NCI-H446 (cell line): ENCODE data around the gene EIF4G3.
A peak's percentile ranks its signal among the peaks of the same experiment; 100 is the strongest.
"Not testable (repeated sequence)": the region's sequence is repeated elsewhere in the genome, so short reads cannot be mapped to it uniquely, and the experiment has no call there.

Experiments used
- DNase-seq, 2 experiments: peaks; one replicate each; lab custom pipeline; 2025; lab: John Stamatoyannopoulos, UW

The EIF4G3 gene

DNA sequence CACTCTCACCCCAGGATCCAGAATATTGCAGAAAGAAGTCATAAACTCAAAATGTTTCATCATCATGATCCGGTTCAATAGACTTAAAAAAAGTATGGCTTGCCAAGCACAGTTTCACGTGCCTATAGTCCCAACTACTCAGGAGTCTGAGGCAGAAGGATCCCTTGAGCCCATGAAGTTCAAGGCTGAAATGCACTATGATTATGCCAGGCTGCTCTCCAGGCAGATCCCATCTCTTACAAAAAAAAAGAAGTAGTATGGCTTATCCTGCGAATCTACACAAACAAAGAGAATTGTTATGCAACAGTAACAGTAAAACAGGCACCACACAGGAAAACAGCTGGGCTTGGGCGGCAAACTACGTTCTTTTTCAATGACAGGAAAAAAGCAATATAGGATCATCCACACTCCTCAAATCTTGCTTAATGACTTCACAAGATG lies 76.2 kb downstream of the EIF4G3 start:
- DNase-seq, result no peak

- DNase-seq, result no peak
These were observed 76.9 kb downstream of the EIF4G3 start for GRCh38 chr1:21099869-21100131.

- no peak for DNase-seq
These were observed 77.4 kb downstream of the EIF4G3 start for GRCh38 chr1:21099034-21099868.

DNA sequence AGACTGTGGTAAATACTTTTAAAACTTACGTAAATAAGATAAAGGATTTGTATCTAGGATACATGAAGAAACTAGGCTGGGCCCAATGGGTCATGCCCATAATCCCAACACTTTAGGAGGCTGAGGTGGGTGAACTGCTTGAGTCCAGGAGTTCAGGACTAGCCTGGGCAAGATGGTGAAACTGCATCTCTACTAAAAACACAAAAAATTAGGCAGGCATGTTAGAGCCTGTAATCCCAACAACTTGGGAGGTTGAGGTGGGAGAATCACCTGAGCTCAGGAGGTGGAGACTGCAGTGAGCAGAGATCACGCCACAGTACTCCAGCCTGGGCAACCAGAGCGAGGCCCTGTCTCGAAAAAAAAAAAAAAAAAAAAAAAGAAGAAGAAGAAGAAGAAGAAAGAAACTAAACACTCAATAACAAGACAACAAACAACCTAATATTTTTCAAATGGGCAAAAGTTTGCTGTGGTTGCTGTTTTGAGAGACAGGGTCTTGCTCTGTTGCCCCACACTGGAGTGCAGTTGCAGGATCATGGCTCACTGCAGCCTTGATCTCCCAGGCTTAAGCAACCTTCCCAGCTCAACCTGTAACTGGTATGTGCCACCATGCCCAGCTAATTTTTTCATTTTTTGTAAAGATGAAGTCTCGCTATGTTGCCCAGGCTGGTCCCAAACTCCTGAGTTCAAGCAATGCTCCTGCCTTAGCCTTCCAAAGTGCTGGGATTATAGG lies 78.3 kb downstream of the EIF4G3 start:
- no peak for DNase-seq

GRCh38 chr1:21097729-21098128 lies 79.0 kb downstream of the EIF4G3 start:
- DNase-seq, result no peak

GRCh38 chr1:21095976-21096375 lies 80.7 kb downstream of the EIF4G3 start:
- no peak for DNase-seq

DNA sequence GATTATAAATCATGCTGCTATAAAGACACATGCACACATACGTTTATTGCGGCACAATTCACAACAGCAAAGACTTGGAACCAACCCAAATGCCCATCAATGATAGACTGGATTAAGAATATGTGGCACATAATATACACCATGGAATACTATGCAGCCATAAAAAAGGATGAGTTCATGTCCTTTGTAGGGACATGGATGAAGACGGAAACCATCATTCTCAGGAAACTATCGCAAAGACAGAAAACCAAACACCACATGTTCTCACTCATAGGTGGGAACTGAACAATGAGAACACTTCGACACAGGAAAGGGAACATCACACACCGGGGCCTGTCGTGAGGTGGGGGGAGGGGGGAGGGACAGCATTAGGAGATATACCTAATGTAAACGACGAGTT lies 82.4 kb downstream of the EIF4G3 start:
- not testable (repeated sequence) for DNase-seq

DNA sequence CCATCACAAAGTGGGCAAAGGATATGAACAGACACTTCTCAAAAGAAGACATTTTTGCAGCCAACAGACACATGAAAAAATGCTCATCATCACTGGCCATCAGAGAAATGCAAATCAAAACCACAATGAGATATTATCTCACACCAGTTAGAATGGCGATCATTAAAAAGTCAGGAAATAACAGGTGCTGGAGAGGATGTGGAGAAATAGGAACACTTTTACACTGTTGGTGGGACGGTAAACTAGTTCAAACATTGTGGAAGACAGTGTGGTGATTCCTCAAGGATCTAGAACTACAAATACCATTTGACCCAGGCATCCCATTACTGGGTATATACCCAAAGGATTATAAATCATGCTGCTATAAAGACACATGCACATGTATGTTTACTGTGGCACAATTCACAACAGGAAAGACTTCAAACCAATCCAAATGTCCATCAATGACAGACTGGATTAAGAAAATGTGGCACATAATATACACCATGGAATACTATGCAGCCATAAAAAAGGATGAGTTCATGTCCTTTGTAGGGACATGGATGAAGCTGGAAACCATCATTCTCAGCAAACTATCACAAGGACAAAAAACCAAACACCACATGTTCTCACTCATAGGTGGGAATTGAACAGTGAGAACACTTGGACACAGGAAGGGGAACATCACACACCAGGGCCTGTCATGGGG lies 83.3 kb downstream of the EIF4G3 start:
- not testable (repeated sequence) for DNase-seq

DNA sequence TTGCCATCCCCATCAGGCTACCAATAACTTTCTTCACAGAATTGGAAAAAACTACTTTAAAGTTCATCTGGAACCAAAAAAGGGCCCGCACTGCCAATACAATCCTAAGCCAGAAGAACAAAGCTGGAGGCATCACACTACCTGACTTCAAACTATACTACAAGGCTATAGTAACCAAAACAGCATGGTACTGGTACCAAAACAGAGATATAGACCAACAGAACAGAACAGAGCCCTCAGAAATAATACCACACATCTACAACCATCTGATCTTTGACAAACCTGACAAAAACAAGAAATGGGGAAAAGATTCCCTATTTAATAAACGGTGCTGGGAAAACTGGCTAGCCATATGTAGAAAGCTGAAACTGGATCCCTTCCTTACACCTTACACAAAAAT lies 84.2 kb downstream of the EIF4G3 start:
- not testable (repeated sequence) for DNase-seq

- peak; percentile 7 to 38 for DNase-seq
These were observed 85.5 kb downstream of the EIF4G3 start for GRCh38 chr1:21091053-21091690.

DNA sequence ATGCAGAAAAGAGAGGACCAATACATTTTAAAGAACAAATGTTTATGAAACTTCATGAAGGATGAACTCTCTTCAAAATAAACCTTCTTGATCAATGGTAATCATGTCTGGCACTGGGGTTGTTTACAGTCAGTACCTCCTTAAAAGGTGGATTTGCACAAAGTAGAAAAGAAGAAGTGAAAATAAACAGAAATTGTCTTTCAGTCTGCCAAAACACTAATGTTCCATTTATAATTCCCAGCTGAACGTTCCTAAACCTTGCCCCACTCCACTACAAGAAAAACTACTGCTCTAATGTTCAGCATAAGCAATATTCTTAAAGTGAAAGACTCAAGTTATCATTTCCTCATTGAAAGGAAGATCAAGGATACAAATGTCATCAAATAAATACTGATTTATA lies 86.2 kb downstream of the EIF4G3 start:
- no peak for DNase-seq

GRCh38 chr1:21089731-21090130 lies 87.0 kb downstream of the EIF4G3 start:
- no peak for DNase-seq

DNA sequence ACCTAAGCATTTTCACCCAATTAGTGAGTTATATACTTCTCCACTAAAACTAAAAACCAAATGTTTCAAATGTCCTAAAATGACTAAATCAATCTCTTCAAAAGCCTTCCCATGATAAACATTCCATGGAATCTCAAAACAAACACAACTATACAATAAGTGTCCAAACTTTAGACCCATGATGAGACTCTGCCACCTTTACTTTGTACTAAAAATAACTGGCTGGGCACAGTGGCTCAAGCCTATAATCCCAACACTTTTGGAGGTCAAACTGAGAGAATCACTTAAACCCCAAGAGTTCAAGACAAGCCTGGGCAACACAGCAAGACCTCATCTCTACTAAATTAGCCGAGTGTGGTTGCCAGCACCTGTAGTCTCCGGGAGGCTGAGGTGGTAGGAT lies 87.4 kb downstream of the EIF4G3 start:
- DNase-seq, result no peak

DNA sequence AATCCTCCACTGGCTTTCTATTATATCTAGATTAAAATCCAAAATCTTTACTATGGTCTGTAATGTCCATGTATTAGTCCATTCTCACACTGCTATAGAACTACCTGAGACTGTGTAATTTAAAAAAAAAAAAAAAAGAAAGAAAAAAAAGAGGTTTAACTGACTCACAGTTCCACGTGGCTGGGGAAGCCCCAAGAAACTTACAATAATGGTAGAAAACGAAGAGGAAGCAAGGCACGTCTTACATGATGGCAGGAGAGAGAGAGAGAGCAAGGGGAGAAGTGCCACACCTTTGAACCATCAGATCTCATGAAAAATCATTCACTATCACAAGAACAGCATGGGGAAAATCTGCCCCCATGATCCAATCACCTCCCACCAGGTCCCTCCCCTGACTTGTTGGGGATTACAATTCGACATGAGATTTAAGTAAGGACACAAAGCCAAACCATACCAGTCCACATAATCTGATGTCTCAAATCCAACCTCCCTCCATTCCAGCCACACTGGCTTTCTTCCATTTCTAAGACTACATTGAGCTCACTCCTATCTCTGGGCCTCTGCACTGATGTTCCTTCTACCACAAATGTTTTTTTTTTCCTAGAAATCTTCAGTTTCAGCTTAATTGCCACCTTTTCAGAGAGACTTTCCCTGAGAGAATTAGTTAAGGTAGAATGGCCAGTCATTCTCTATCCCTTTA lies 92.4 kb downstream of the EIF4G3 start:
- no peak for DNase-seq

- DNase-seq, result peak in 1 of 2 experiments; percentile 21
These were observed 94.6 kb downstream of the EIF4G3 start for GRCh38 chr1:21082073-21082472.

DNA sequence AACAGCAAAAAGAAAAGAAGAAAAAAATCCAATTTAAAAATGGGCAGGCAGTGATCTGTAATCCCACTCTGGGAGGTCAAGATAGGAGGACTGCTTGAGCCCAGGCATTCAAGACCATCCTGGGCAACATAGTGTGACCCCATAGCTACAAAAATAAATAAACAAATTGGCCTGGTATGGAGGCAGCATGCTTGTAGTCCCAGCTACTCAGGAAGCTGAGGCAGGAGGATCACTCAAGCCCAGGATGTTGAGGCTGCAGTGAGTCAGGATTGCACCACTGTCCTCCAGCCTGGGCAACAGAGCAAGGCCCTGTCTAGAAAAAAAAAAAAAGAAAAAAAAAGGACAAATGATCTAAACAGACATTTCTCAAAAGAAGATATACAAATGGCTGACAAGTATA lies 99.6 kb downstream of the EIF4G3 start:
- no peak for DNase-seq

DNA sequence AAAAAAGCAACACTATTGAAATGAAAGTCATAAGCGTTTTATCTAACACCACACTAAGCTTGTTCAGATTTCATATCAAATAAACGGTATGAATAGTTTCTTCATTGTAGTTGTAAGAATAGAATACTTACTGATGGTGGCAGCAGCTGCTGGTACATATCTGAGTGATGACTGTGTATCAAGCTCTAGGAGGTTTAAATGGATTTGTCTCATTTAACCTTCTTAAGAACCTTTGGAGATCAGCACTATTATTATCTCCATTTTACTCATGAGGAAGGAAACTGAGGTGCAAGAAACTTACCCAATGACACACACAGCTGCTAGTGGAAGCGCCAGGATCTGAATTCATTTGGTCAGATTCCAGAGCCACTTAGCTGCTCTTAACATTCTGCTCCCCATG lies 104.0 kb downstream of the EIF4G3 start:
- no peak for DNase-seq

GRCh38 chr1:21069549-21069948 lies 107.1 kb downstream of the EIF4G3 start:
- DNase-seq, result no peak

DNA sequence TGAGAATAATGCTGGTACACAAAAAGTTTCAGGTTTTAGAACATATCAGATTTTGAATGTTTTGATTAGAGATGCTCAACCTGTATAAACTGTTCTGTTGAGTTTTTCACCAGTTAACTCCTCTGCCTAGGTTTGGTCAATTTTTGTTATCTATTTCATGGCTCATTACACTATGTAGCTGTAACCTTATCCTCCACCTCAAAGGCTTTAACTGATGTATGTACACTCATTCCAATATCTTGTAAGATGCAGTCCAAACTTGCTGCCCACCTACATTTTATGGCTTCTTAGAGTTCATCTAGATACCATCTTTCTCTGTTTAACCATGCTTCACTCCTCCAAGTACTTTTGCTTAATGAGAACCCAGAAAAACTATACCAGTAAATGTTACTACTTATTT lies 107.8 kb downstream of the EIF4G3 start:
- DNase-seq, result no peak

DNA sequence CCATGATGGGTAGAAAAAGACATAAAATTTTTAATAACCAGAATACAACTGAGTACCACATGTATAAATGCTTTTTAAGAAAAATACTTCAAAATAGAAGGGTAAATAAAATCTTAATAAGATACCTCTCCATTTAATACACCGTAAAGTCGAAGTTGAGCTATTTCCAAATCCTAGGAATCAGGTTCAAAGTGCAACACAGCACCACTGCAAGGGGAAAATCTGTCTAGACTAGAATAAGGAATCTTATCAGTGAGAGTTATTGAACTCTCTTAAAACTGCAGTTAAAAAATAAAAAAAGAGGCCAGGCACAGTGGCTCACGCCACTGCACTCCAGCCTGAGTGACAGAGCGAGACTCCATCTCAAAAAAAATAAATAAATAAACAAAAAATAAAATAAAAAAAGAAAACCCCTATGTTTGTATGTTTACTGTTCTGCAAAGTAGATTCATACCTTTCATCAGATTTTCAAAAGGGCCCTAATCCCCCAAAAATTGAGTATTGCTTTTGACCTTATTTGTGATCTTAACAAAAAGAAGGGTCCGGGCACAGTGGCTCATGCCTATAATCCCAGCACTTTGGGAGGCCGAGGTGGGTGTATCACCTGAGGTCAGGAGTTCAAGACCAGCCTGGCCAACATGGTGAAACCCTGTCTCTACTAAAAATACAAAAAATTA lies 109.0 kb downstream of the EIF4G3 start:
- DNase-seq, result no peak

DNA sequence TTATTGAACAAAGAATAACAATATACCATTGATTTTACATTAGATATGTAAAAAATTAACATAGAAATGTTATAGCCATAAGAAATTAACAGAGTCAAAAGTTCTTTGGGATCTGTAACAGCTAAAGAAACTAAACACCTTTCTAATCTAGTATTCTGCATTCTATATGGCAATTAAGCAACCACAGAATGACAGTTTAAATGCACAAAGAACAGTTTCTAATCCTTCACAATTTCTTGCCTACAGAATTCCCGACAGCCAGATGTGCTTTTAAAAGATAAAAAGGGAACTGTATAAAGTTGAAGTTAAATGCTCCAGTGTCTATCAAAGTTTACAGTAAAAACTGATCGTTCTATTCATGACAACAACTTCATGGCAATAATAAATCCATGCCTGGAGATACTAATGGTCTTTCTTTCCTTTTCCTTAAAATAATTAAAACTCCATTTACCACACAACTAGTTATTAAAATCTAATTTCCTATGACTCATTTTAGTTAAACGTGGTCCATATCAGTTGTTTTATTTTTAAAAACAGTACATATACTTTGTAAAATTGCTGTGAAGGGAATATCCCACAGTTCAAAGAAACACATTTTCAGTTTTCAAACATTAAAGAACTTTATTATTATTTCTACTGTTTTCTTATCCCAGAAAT lies 110.2 kb downstream of the EIF4G3 start:
- no peak for DNase-seq
